Mesangial cell (primary cell): ENCODE data around the gene SNX3. TPM values are rescaled to one million over a fixed set of nuclear protein-coding genes. Genes with fewer than 3 reads are reported as not detected.

Experiments used
- total RNA-seq: library from RNA; depleted of rRNA; stranded (reverse); fragments of >200 nt; gene quantifications from 2 replicates; pipeline ENCODE4 v1.2.3, GENCODE V29; 2015

SNX3 gene
- total RNA-seq, result 85.9 and 91.9 TPM in 2 replicates

GRCh38 chr6:108260809-108261569, at the start of gene SNX3:
SNX3 (minus strand) TSS chr6:108261040; CDS start chr6:108260921, 119 bp downstream.

GRCh38 chr6:108294727-108295625, 34.1 kb upstream of the SNX3 start, which contains the start of gene AFG1L:
AFG1L (plus strand) TSS chr6:108295054; CDS start chr6:108295080, 26 bp downstream.

GRCh38 chr6:108165714-108166663, 94.9 kb downstream of the SNX3 start, which contains the start of gene NR2E1:
NR2E1 (plus strand) TSS chr6:108166022; CDS start chr6:108166766, 744 bp downstream.

Other genes starting within 250 kb of the SNX3 start
- gene OSTM1, start 186.3 kb downstream of the SNX3 start, total RNA-seq, result 16.3 and 21.6 TPM in 2 replicates
- gene NR2E1, start 95.0 kb downstream of the SNX3 start, total RNA-seq, result not detected in 2 replicates
- gene AFG1L, start 34.0 kb upstream of the SNX3 start, total RNA-seq, result 2.1 and 4.6 TPM in 2 replicates